Cortex of kidney (tissue), 1 donor: ENCODE measurements around the gene AGK.

ENCODE experiments used
- DNase-seq: peaks from one replicate; lab custom pipeline; 2025; lab: John Stamatoyannopoulos, UW

Gene AGK, protein sequence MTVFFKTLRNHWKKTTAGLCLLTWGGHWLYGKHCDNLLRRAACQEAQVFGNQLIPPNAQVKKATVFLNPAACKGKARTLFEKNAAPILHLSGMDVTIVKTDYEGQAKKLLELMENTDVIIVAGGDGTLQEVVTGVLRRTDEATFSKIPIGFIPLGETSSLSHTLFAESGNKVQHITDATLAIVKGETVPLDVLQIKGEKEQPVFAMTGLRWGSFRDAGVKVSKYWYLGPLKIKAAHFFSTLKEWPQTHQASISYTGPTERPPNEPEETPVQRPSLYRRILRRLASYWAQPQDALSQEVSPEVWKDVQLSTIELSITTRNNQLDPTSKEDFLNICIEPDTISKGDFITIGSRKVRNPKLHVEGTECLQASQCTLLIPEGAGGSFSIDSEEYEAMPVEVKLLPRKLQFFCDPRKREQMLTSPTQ

DNA sequence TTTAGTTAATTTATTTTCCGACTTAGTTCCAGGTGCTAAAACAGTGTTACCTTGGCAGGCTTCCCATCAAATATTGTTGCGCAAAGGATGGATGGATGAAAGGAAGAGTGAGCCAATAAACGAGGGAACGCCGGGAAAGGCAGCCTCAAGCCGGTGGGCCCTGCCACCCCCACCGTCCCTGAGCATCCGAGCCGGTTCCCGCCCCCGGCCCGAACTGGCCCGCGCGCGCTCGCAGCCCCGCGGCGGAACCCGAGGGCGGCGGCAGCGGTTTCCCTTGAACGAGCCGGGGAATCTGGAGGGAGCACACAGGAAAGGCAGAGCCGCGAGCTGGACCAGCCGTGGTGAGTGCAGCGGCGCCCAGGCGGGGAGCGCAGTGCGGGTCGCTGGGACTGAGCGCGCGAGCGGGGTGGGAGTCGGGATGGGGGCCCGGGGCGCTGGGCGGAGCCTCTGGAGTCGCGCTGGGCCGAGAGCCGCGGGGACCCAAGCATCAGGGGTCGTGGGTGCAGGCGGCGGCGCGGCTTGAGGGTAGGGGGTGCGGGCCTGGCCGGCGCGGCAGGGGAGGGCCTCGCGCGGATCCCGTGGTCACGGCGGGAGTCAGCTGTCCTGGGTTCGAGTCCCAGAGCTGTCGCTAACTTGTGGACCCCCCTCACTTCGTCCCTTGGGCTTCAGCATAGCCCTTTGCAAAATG lies at the start of gene AGK:
Gene AGK, plus strand, starts transcription at position 317 of the 688 bp plus-strand sequence. CDS start 4,057 bp downstream, outside the sequence.
- no peak for DNase-seq

DNA sequence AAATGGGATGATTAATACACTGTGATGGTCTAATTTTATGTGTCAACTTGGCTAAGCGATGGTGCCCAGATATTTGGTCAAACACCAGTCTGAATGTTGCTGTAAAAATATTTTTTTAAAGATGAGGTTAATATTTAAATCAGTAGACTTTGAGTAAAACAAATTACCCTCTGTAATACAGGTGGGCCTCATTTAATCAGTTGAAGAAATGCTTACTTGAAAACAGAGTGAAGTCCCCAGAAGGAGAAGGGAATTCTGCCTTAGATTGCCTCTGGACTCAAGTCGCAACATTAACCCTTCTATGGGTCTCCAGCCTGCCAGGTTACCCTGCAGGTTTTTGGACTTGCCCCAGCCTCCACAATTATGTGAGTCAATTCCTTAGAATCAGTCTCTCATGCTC lies 49.8 kb upstream of the AGK start:
- DNase-seq: no peak

DNA sequence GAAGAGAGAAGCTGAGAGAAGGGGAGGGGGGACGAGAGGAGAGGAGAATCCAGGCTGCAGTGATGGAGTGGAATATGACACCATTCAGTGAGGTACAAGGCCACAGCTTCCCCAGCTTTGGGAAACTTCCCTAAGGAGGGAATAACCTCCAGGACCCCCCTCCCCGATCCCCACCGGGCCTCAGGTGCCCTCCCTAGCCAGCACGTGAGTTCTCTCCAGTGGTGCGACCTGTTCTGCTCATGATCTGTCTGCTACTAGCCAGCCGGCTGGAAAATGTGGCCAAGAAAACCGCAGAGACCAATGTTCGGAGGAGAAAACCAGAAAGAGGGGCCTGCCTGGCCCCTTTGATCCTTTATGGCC lies 39.9 kb upstream of the AGK start:
- DNase-seq: no peak

DNA sequence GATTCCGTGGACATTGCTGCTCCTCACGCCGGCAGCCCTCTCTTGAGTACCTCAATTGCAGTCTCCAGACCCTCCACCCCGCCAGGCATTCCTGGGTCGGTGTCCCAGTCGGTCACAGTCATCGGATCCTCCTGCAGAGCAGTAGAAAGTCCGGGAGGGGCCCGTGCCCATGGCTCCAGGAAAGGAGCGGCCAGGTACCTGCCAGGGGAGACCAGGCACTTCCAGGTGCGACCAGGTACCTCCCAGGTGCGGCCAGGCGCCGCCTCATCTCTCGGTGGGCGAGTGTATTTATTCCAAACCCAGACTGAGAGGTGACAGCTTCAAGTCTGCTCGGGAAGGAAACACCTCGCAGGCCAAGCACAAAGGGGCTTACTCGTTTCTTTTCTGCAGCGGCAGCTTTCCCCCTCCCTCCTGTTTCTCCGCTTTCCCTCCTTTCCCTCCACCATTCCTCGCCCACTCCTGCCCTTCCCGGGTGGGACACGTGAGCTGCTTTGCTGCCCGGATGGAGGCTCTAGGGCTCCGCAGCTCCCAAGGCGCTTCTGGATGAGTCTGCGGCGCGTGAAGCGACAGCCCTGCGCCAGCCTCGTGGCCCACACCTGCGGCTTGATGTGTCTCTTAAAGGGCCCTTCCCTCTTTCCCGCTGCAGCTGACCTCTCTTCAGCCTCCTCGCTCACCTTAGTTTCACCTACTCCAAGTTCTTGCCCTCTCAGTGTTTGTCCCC lies 39.4 kb upstream of the AGK start:
- no peak for DNase-seq

DNA sequence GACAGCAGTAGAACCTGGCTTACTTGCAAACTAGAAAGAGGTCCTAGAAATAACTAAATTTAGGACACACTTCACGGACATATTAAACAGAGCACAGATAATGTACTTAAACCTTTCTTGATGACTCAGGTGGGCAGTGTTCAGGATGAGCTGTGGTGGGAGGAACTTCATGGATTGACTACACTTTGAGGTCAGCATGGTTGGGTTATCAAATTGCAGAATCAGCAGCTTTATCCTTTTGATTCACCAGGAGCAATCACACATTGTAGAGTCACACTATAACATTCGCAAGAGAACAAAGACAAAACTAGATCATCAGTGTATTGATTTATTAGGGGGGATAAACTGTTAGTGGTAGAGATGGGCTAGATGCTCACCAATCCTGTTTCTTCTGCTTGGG lies 38.6 kb upstream of the AGK start:
- DNase-seq: no peak

DNA sequence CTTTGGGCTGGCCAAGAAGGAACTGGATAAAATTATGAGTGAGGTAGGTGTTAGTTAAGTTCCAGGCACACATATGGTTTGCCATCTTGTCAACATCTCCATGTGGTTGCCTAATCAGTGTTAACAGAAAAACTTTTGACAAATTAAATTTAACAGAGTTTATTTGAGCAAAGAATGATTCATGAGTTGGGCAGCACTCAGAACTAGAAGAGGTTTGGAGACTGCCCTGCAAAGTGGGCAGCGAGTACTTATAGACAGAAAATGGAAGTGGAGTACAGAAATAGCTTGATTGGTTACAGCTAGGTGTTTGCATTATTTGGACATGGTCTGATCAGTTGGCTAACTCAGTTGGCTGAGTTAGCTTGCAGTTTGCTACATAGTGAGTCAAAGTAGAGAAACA lies 37.5 kb upstream of the AGK start:
- DNase-seq: no peak

DNA sequence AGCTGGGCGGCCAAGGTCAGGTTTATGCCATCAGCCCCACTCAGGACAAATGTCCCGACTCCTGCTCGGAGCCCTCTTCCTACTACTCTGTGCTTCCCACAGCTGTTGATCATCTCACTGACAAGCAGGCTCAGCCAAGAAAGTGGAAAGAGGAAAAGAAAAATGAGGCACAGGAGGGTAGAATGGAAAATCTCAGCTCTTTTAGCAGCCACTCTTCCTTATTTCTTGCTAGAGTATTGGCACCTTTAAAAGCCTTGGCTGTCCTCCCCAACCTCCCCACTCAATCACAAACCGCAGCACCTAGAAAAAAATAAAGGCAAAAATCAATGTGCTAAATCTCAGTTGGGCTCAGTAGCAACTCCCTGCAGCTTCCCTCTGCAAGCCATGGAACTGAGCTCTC lies 35.3 kb upstream of the AGK start:
- DNase-seq: no peak

DNA sequence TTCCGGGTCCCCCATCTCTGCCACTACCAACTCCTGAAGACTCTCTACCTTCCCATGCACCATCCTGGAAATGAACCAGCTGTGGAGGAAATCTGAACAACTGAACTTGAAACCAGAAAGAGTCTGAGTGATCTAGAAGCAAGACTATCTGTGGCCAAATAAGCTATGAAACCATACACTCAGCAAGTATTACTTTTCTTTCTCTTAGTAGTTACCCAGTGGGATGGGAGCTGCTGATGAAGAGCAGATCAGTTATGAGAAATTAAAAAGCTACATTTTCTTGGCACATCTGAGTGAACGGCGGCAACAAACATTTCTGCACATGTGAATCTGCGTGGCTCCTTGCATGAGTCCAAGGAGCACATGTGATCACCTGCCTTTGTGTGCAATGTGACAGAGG lies 31.6 kb upstream of the AGK start:
- DNase-seq: no peak

DNA sequence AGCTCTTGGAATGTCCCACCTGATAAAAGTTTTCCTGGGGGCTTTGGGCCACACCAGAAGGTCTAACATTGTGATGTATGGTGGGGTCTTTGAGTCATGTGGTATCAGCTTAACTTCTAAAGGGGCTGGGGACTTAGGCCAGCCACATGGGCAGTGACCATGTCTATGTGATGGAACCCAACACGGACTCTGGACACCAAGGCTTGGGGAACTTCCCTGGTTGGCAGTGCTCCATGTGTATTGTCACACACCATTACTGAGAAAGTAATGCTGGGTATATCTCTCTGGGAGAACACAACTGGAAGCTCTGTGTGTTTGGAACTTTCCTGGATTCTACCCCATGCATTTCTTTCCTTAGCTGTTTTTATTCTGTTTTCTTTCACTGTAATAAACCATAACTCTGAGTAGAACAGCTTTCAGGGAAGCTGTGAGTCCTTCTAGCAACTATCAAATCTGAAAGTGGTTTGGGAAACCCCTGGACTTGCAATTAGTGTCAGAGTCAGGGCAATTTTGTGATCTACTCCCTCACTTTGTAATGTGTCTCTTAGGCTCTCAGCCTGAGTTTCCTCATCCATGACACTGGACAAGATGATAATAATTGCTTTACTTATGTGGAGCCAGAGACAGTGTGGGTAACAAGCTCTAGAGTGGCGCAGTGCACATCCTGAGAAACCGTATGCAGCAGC lies 28.4 kb upstream of the AGK start:
- DNase-seq: no peak

DNA sequence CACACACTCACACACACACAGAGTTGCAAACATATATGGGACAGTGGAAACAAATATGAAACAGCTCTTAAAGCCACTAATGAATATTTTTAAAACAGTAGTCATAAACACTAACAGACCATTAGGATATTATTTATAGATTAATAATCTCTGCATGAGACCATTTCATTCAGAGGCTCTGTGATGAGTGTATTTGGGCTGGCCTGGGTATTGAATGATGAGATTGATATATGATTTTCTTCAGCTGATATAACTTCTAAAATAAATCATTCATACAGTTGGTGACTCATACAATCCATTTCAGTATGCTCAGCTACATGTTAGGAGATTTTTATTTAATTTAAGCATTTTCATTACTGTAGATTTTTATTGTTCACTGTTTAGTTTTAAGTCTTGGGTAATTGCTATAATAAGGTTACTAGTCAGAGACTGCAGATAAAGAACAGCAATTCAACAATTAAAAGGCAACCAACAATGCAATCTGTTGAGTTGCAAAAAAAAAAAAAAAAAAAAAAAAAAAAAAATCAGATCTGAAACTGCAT lies 25.2 kb upstream of the AGK start:
- DNase-seq: no peak

DNA sequence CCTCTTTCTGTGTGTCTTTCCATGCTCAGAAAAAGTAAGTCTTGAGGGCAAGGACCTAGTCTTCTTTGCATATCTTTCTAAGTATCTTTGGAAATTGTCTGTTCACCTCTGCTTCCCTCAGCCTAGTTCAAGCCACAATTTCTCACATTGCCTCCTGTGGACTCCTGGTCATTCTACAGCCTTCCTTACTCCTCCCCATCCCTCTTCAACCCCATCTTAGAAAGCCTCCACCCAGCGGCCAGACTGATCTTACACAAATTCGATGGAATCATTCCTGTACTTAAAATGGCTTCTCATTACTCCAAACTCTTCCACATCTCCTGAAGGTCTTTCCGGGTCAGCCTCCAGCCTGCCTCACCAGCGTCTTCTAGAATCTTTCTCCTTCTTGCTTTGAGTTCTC lies 24.1 kb upstream of the AGK start:
- no peak for DNase-seq

DNA sequence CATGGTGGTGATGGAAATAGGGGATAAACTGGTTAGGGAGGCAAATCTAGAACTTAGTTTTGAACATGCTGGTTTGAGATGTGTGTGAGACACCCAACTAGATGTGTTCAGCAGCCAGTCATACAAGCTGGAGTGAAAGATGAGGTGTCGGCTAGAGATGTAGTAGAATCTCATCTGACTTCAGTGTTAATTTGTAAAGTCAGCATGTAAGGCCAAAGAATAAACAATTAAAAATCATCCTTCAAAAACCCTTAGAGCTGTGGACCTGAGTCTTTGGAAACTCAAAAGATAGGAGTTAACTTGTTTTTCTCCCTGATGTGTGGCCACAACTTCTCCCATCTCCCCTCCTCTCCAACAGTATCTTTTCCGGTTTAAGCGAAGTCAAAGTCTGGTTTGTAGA lies 22.8 kb upstream of the AGK start:
- no peak for DNase-seq

DNA sequence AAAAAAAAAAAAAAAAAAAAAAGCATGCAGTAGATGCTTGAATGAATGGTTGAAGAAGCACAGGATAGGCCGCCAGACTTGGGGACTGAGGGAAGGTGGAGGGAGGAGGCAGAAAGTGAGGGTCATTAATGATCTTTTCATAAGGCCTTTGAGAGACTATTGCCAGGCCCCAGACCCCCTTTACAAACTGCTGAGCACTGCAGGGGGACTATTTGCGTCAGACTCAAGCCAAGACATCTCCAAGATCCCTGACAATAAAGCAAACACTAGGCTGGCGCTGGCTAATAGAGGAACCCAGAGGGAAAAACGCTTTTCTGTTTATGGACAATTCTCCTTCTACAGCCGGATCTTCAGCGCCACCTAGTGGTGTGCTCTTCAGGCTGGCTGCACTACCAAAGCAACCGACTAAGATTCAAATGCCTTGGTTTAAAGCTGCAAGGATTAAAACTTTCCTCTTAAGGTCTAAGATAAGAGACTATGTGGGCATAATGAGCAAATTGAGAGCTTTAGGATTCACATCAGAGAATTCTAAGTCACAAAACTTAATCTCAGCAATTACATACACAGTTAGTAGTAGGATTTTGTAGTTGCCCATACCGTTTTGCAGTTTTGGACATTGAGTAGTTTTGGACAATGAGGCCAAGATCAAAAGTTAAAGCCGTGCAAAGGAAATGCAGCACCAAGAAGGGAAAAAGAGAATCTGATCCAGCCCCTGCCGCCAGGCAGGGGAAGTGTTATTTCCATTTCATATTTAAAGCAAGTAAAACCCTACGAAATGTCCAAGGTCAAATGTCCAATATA lies 17.9 kb upstream of the AGK start:
- no peak for DNase-seq

DNA sequence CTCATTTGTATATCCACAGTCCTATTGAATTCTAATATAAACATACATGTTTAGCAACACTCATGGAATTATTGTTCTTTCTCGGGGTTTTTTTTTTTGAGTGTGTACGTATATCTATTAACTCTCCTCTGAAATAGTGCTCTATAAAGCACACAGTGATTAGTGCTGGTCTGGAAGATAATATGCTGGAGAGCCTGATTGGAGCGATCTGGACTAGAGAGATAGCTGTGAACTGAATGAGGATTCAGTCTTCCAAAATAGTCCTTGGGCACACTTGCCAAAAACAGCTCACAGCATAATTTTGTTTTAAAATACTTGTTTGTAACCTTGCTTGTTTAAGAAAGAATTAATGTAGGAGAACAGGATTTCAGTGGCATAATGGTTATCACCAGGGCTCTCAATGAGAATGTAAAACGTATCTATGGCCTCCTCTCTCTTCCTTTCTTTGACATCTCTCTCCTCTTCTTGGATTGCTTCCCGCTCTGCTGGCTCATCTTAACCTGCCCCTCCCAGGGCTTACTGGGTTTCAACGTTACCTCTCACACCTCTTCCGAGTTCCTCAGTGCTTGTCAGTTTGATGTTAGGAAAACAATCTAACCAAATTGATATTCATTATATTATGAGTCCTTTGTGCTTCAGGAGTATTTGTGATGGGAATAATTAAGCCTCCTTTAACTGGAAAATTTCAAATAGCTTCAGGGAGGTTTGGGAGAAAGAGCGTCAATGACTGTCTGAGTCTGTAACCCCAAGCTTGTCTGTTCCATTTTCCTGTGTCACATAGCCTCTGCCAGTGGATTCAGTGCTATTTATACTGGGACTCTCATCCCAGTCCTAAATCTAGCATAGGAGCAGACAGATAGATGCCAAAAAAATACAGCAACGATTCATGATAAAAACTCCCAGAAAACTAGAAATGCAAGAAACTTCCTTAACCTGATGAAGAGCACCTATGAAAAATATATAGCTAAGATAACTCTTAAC lies 16.2 kb upstream of the AGK start:
- DNase-seq: no peak

DNA sequence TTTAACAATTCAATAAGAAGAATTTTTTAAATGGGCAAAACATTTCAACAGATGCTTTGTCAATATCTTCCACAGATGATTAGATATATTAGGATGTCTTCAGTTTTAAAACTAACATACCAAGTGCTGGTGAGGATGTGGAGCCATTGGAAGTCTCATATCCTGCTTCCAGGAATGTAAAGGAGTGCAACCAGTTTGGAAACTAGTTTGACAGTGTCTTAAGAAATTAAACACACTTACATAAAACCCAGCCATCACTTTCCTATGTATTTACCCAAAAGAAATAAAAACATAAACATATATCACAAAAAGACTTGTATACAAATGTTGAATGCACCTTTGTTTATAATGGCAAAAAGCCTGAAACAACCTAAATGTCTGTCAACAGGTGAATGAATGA lies 13.3 kb upstream of the AGK start:
- DNase-seq: no peak

DNA sequence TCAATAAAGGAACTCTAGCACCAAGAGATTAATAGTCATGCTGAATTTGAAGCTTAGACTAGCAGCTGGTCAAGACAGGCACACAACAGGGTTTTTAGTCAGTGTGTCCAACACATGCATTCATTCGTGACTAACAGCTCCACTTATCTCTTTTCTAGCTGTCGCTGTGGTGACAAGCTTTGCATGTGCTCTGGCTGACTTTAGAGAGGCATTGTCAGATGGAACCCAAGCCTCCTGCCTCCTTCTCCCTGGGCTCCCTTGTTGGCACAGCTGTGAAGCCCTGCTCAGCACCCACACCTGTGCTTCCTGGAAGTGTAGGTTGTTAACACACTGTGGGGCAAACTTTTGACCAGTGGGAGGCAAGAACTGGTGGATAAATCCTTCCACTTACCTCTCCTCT lies 9.8 kb upstream of the AGK start:
- DNase-seq: no peak

DNA sequence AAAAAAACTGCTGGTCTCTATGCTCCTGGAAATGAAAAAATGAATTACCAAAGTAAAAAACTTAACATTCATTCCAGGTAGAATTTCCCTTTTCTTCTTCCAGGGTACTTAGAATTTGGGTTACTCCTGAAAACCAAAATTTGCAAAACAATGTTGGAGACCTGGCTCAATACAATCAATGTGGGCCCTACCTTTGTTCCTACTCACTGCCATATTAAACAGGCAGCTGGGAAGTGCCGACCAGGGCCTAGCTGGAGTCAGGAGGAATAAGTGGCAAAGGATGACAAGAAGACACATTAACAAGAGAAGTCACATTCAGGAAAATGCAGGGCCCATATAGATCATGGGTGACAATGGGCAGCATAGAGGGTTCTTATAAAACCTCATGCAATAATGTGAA lies 6.4 kb upstream of the AGK start:
- no peak for DNase-seq

DNA sequence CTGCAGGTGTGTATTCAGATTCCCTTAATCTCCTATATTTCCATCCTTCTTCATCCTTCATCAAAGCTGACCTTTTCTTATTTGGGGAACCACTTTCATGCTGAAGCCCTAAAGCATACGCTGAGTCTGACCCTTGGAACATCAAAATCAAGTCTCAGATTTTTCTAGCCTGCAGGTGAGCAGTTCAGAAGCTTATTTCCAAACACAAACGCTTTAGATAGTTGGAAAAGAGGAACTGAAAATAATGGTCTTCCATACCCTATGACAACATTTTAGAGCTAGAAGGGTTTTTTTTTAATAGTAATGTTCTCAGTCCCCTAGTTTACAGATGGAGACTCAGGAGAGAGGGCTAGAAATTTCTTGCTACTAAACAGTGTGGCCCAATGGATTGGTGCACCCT lies 1.6 kb upstream of the AGK start:
- no peak for DNase-seq

DNA sequence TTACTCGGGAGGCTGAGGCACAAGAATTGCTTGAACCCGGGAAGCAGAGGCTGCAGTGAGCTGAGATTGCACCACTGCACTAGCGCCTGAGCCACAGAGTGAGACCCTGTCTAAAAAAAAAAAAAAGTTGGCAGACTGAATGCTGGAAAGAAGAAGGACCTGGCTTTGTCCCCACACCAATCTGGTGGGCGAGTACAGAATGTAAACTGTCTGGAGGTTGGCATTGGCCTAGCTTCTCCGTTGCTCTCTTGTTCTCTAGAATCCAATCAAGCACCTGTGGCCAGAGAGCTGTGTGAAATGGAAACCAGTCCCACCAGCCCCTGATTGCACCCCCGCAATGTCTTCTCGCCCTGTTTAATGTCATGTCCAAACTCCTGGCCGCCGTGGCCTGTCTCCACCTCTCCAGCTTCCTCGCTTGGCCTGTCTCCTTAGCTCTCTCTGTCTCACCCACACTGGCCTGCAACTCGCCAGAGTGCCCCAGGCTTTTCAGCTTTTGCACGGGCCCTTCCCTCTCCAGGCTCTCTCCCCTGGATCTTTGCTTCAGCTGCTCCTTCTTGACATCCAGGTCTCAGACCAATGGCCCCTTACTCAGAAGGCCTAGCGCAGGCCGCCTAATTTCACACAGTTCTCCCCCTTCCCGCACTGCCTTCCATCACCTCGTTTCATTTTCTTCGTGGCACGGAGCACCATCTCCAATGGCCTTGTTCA lies 670 bp upstream of the AGK start:
- DNase-seq: no peak

DNA sequence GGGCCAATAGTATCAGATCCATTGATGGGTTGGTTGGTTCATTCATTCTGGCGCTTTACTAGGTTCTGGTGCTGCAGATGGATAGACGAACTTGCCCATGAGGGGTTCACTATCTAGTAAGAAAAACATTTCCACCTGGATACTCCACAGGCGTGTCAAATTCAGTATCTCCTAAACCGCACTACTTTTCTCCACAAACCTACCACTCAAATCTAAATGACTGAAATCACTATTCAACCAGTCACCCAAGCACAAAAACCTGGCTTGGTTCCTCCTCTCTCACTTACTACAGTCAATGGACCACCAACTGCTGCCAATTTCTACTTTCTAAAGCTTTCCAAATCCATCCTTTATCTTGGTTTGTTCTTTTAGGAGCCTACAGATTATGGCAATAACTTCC lies 572 bp downstream of the AGK start:
- DNase-seq: no peak
